HG02678 (cell line): ENCODE results near the gene RHBDD1.

Experiments
- ATAC-seq: cut with Tn5 transposase; IDR thresholded peaks from one replicate; pipeline ENCODE4 v1.9.1; 2021; ENCODE audit warnings: mild to moderate bottlenecking, moderate library complexity; ENCODE audit not compliant: unreplicated experiment

RHBDD1 gene

DNA sequence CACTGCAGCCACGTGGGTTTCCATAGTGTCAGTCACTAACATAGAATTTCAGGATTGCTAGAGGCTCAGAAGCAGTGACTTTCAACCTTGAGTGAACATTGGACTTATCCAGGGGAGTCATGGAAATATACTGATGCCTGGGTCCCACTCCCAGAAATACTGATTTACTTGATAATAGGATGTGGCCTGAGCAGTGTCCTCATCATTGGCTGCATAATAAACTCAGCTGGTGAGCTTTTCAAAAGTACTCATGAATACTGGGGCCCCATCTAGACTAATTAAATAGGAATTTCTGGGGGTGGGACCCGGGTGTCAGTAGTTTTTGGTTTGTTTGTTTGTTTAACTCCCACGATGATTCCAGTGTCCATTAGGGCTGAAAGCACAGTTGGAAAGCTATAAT is 186.8 kb downstream of the RHBDD1 start:
- no peak for ATAC-seq

DNA sequence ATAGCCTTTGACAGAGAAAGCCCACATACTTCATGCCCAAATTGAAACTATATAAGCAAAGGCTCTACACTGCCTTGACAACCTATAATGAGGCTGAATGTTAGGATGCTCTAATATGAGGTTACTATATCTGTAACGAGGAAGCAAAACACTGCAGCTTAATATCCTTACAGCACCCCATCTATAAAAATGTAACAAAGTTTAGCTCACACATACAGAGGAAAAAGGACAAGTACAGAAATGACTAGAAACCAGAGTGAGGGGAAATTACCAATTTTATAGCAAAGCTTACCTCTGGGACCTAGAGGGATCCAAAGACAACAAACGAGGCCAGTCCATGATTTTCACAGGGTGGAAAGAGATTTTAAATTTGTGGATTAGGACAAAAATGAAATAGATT is 189.7 kb downstream of the RHBDD1 start:
- ATAC-seq: peak; percentile 58

DNA sequence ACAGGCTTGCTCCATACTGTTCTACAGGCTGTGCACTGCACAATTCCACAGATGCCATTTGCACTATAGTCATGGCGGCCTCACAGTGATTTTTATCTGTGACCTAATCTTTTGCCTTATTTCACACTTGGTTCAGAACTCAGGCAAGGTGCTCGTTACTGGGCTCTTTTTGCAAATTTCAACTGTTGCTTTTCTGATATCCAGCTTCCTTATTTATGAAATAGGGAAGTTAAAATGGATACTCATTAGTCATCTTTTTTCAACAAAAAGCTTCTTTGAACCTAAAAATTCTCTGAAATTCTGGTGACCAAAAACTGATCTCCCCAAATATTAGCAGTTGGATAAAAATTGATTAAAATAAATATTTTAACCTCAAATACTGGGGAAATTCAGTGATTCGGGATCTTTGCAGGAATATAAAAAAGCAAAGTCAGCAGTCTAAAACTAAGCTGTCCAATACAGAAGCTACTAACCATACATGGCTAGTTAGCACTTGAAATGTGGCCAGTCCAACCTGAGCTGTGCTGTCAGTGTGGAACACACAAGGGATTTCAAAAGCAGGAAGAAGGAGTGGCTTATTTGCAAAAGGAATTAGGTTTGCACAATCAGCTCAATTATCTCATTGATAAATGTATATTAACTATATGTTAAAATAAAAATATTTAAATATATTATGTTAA is 193.7 kb downstream of the RHBDD1 start:
- ATAC-seq: no peak

DNA sequence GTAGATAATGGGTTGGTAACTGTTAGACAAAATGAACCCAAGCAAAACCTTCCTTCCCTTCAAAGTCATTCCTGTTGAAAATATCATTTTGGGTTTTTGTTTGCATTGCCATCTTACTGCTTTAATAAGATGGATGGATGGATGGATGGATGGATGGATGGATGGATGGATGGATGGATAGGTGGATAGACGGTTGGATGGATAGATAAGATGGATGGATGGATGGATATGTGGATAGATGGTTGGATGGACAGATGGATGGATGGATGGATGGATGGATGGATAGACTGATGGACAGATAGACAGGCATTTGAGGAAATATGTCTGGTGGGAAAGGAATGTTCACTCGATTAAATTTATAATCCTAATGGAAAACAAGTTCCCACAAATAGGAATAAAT is 194.9 kb downstream of the RHBDD1 start:
- ATAC-seq: no peak

GRCh38 chr2:227031379-227031778 is 195.5 kb downstream of the RHBDD1 start:
- ATAC-seq: no peak

DNA sequence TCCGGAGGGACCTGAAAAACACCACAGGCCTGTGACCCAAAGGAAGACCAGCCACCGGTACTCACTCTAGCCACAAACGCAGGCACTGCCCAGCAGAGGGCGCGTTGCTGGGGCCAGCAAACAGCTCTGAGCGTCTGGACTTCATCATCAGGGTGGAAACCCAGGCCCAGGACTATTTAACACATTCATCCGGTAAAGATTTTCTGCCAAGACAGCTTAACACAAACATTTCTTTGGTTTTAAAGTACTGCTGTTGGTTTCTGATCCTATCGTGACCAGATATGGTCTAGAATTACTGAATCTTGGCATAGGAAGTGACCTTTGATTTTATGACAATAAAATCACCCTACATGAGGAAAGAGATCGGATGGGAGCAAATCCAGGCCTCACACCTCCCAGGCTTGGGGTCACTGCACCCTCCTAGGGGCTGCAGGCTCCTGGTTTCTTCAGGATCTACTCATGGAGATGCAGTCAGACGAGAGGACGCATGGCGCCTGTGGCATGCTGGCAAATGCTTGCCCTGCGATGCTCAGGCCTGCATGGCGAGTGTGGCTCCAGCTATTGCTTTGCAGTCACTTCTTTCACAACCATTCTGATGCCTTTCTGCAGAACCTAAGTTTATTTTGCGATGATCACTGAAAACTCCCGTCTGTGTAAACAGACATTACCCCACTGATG is 197.8 kb downstream of the RHBDD1 start:
- ATAC-seq: peak; percentile 82

- ATAC-seq: no peak
These were observed 200.0 kb downstream of the RHBDD1 start for GRCh38 chr2:227035711-227036367.

- ATAC-seq: no peak
These were observed 200.7 kb downstream of the RHBDD1 start for GRCh38 chr2:227036527-227036926.

GRCh38 chr2:227038550-227039189 is 202.8 kb downstream of the RHBDD1 start:
- no peak for ATAC-seq

- no peak for ATAC-seq
These were observed 208.1 kb downstream of the RHBDD1 start for GRCh38 chr2:227043981-227044380.
